Hindlimb muscle (tissue), 1 donor: Measurements from ENCODE around the gene CDC6. TPM values are rescaled to one million over a fixed set of nuclear protein-coding genes. Genes with fewer than 3 reads are reported as not detected.
A peak's percentile ranks its signal among the peaks of the same experiment; 100 is the strongest.

Experiments
- DNase-seq: peaks from one replicate; pipeline ENCODE4 v3.0.0-alpha.2; 2013
- polyA plus RNA-seq: library from polyadenylated mRNA; unstranded; fragments of 120-200 nt; gene quantifications from one replicate; pipeline ENCODE4 v1.2.1, GENCODE V29; 2013; ENCODE audit not compliant: insufficient read length

Gene CDC6, protein sequence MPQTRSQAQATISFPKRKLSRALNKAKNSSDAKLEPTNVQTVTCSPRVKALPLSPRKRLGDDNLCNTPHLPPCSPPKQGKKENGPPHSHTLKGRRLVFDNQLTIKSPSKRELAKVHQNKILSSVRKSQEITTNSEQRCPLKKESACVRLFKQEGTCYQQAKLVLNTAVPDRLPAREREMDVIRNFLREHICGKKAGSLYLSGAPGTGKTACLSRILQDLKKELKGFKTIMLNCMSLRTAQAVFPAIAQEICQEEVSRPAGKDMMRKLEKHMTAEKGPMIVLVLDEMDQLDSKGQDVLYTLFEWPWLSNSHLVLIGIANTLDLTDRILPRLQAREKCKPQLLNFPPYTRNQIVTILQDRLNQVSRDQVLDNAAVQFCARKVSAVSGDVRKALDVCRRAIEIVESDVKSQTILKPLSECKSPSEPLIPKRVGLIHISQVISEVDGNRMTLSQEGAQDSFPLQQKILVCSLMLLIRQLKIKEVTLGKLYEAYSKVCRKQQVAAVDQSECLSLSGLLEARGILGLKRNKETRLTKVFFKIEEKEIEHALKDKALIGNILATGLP
- polyA plus RNA-seq = 10.8 TPM

DNA sequence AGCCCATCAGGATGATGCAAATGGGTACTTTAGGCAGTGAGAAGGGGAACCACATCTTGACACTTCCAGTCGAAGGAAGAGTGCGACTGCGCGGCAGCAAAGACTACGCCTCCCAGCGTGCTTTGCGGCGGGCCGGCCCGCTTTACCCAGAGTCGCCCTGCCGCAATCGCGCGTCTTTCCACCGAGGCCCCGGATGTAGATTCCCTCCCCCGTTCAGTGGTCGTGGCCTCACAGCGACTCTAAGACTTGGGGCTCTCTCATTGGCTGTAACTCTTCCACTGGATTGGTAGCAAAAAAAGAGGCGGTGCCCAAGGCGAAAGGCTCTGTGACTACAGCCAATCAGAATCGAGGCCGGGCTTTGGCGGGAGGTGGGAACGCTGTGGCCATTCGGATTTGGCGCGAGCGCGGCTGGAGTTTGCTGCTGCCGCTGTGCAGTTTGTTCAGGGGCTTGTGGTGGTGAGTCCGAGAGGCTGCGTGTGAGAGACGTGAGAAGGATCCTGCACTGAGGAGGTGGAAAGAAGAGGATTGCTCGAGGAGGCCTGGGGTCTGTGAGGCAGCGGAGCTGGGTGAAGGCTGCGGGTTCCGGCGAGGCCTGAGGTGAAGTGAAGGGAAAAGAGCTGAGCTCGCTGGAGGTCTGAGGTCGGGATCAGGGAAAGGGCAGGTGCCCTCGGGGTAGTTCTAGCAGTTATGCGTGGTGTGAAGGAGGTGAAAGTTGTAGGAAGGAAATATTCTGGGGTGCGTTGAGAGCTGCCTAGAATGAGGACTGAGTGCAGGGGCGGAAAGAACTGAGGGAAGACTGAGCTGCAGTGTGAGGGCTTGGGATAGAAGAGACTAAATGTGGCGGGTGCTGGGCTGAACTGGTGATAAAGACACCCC is at the start of gene CDC6:
Gene CDC6 (plus strand): TSS at position 386 of the 876 bp plus-strand sequence. CDS start 1,542 bp downstream, outside the sequence.
- DNase-seq = peak; percentile 100

DNA sequence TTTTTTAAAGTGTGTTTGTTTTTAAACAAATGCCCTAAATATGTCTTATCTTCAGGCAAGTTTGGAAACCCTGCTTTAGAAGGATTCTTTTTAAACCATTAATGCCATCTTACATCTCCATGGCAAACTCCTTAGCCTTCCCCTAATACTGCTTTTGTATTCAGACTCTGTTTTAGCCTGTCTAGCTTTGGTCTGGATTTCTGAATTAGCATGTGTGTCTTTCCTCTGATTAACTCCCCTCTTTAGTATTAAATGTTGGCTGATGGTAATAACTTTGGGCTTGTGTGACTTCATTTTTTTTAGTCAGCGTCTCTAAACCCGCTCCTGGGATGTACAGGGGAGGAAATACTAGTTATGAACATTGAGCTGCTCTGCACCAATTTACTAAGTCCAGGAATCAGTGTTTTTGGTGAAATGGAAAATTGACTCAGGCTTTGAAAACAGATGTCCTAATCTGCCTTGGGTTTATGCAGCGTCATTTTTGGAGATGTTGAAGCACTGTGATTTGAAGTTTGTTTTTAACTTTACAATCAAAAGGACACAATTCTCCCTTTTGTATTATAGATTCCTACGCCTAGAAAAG is 46.3 kb upstream of the CDC6 start:
- DNase-seq = no peak

DNA sequence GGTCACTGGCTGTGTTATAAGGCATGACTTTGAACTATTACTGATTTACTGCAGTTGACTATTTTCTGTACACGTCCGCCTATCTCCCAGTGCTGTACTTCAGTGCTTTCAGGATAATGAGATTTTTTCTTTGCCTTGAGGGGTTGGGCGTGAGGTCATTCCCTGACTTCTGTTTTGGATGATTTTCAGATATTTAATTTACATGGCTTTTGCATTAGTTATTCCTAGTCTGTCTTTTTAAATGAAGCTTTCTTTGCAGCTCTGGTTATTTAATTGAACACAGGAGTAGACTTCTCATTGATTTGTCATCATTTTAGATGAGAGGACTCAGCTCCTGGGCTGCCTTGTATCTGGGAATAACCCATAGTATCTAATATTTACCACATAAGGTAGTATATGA is 44.9 kb upstream of the CDC6 start:
- DNase-seq = no peak

DNA sequence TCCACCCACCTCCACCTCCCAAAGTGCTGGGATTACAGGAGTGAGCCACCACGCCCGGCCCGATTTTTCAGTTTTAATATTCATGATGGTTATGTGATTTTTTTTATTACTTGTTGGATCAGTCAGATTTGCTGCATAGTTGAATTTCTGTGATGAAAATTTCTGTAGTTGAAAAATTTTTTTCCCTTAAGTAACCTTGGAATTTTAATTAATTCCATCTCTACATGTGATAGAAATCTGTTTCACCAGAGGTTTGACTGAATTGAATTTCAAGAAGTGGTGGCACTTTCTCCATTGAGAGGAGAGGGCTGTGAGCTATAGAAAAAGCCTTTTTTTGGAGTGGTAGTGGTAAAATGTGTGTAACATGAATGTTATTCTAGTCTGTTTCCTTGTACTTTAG is 43.9 kb upstream of the CDC6 start:
- no peak for DNase-seq

DNA sequence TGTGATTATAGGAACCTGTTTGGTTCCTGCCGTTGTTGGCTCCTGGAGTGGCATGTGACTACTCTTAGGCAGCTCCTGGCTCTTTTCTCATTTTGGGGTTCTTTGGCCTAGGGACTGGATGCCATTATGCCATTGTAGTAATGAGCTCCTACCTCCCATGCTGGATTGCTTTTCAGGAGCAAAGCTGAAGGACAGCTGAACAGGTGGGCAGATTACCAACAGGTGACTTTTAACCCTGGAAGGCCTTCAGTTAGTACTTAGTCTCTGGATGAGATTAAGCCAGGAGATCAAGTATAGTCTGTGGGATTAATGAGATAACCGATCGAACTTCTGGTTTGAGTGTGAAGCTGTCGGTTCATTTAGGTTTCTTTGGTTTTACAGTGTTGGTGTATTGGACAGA is 43.4 kb upstream of the CDC6 start:
- DNase-seq = no peak

DNA sequence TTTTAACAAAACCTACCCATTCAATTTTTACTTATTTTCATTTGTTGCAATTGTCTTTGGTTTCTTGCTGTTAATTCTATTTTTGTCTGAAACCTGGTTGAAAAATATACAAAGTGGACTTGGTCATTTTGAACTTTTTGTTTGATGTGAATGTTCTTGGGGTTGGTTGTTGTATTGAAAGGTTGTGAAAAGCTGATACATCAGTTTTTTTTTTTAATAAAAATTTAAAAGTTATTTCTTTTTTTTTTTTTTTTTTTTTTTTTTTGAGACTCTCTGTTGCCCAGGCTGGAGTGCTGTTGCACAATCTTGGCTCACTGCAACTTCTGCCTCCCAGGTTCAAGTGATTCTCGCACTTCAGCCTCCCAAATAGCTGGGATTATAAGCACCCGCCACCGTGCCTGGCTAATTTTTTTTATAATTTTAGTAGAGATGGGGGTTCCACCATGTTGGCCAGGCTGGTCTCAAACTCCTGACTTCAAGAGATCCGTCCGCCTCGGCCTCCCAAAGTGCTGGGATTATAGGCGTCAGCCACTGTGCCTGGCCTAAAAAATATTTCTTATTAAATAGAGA is 39.7 kb upstream of the CDC6 start:
- DNase-seq = no peak

DNA sequence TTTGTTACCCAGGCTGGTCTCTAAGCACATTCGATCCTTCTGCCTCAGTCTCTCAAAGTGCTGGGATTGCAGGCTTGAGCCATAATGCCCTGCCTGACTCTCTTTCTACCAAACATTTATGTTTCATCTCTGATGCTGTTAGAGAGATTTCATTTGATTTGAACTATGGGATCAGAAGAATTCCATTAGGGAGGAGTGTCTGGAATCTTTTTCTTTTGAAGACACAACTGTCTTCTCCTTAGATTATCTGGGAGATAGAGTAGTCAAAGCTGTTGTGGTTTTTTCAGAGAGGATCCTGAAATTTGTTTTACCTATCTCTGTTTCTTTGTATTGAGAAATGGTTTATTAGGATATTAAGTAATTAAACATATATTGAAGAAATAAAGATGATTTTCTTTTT is 39.2 kb upstream of the CDC6 start:
- DNase-seq = no peak

DNA sequence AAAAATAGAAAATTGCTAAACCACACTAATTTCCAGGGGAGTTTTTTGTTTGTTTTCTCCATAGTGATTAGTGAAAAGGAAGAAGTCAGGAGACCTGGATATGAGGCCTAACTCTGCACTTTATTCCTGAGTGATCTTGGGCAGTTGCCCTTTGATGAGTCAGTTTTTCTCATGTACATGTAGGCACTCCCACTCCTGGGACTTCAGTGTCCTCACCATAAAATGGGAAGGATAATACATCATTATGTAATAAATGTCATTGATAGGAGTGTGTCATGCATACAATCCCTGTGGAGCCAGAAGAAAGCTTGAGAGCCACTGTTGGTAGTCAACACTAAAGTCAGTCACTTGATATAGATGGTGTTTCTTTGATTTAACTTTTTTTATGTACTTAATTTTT is 36.1 kb upstream of the CDC6 start:
- DNase-seq = peak; percentile 53

DNA sequence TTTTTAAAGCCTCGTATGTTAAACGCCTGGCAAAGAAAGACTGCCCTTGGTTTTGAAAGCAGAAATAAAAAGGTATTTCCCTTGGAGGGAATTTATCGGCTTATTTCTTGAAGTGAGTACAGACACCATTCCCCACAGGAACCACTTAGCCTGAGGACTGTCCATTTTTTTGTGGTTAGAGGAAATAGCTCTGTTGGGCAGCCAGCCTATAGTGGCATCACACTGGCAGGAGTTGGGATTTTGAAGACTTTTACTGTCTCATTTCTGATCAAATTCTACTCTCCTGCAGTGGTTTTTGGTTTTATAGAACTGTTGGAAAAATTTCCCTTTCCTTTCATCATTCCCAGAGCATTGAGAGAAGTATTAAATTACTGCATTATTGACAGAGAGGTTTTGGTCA is 34.1 kb upstream of the CDC6 start:
- no peak for DNase-seq

DNA sequence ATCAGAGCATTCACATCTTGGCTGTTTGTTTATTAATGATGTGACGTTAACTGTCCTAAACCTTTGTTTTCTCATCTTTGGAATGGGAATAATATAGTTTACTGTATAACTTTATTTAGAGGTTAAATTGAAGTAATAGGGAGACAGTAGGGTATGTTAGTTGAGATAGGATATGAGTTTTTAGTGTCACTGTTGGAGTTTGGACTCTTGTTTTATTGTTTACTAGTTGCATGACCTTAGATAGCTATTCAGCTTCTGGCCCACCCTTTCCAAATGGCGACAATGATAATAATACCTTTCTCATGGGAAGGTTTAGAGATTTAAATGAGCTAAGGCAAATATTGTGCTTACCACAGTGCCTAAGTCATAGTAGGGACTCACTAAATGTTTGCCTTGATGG is 28.2 kb upstream of the CDC6 start:
- no peak for DNase-seq

DNA sequence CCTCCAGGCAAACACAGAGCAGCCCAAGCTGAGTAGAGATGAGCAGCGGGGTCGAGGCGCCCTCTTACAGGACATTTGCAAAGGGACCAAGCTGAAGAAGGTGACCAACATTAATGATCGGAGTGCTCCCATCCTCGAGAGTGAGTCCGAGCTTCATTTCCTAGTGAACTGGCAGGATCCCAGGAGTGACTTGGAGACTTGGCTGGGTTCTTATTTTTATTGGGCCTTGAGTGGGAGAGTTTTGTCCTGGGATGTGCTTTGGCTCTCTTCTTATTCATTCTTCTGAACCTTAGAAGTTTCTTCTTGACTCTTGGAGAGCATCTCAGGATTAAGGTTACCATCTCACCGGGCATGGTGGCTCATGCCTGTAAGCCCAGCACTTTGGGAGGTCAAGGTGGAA is 27.2 kb upstream of the CDC6 start:
- DNase-seq = no peak

DNA sequence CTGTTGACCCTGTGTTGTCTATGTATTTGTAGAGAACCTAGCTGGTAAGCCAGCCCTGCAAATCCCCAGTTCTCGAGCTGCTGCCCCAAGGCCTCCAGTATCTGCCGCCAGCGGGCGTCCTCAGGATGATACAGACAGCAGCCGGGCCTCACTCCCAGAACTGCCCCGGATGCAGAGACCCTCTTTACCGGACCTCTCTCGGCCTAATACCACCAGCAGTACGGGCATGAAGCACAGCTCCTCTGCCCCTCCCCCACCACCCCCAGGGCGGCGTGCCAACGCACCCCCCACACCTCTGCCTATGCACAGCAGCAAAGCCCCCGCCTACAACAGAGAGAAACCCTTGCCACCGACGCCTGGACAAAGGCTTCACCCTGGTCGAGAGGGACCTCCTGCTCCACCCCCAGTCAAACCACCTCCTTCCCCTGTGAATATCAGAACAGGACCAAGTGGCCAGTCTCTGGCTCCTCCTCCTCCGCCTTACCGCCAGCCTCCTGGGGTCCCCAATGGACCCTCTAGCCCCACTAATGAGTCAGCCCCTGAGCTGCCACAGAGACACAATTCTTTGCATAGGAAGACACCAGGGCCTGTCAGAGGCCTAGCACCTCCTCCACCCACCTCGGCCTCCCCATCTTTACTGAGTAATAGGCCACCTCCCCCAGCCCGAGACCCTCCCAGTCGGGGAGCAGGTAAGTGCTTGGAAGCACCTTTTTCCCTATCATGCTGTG is 23.1 kb upstream of the CDC6 start:
- DNase-seq = no peak

DNA sequence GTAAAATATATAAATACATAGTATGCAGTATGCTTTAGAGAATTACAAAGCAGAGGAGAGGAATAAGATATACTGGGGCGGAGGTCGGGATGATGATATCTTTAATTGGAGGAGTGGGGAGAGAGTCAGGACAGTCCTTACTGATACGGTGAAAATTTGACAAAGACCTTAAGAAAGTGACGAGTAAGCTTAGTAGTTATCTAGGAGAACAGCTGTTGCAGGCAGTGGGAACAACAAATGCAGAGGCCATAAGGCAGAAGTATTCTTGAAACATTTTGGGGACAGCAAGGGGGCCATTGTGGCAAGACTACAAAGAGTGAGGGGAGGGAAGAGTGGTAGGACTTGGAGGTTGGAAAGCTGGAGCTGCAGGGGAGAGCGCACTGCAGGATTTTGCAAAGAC is 22.3 kb upstream of the CDC6 start:
- no peak for DNase-seq

DNA sequence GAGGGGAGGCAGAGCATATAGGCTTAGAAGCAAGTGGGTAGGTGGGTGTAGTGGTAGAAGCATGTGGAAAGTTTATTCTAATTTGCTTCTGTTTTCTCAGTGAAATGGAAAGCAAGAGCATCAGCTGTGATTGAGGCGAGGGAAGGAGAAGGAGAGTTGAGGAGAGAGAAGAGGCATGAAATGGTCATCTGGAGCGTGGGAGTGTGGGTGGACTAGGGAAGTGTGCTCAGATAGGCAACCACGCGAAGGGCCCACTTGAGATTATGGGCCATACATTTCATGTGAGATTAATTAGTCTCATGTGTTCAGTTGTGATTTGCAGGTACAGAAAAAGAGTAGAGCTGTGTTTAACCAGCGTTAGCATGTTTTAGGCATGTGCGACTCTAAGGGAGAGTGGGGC is 20.8 kb upstream of the CDC6 start:
- DNase-seq = no peak

DNA sequence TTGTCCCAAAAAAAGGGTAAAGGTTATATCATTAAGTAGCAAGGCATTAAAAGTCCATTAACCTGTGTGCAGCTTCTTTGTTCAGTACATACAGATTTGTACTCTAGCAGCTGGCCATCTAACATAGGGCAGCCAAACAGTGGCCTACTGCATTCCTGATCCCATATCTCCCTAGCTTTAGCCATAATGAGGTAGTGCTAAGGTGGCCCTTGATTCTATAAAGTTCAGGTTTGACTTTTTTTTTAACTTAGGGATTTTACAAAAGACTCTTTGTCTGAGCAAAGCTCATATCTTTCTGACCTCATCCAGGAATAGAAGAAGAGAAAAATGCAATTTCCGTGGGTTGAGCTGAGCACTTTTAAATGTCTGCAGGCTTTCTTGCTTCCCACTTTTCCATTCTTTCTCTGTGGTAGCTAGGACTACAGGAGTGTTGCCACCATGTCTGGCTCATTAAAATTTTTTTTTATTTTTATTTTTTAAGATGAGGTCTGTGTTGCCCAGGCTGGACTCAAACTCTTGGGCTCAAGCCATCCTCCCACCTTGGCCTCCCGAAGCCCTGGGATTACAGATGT is 19.5 kb upstream of the CDC6 start:
- DNase-seq = no peak

DNA sequence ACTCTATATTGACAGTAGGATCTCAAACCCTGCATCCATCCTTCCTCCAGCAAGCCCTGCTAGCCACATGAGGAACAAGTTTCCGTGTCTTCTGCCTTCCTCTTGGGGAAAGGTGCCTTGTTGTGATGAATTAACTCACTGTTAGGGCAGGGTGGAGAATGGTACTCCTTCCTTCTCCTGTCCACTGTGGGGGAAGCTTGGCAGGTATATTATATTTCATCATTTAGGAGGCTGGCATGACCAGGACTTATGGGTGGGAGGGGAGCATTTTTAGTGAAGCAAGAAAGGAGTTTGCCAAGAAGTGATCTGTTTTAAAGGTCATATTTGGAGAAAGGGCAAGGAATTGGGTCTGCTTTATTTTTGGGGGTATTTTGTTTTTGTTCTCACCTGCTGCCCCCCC is 9.3 kb upstream of the CDC6 start:
- DNase-seq = no peak

DNA sequence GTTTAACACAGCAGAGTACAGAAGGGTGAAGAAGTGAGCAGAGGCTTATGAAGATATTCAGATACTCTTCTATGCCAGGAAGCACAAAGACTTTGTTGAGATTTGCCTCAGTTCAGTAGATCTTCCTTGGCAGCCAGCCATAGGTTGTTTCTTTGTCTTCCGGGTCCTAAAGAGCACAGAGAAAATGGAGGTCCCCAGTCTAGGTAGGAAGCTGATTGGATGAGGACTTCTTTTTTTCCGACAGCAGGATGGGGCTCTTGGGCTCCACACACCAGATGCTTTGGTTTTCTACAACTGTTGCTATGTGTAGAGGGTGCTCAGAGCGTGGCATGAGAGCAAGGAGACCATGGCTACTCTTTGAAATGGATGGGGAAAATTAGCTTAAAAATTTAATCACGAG is 8.3 kb upstream of the CDC6 start:
- no peak for DNase-seq

DNA sequence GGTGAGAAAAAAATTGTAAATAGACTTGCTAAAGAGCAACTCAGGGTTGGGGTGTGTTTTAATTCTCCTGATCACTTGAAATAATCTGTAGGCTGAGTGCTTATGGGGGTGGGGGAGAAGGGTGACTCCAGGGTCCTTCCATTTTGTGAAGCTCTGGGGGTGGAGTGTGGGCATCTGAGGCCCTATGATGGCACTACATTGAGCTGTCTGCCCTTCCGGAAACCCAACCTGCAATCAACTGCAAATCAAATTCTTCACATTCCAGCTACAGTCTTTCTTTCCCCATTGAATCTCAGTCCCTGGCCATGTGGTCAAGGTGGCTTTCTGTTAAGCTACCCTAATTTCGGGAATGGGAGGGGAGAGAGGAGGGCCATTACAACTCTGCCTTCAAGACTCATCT is 6.0 kb upstream of the CDC6 start:
- no peak for DNase-seq

DNA sequence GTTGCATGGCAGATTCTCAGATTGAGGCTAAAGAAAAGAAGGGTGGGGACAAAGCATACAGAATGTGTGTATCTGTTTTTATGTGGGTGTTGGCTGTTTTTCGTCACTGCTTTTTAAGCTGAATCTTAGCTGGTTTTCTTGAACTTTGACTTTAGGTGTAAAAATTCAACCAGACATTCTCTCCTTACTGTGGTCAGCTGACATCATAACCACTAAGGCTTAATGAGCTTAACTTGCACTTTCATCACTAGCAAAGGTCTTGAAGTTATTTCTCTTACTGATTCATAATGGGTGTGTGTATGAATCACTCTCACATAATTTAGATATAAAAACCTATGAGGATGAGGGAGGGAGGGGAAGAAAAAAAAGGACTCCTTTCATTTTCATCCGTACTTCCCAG is 4.0 kb upstream of the CDC6 start:
- no peak for DNase-seq

DNA sequence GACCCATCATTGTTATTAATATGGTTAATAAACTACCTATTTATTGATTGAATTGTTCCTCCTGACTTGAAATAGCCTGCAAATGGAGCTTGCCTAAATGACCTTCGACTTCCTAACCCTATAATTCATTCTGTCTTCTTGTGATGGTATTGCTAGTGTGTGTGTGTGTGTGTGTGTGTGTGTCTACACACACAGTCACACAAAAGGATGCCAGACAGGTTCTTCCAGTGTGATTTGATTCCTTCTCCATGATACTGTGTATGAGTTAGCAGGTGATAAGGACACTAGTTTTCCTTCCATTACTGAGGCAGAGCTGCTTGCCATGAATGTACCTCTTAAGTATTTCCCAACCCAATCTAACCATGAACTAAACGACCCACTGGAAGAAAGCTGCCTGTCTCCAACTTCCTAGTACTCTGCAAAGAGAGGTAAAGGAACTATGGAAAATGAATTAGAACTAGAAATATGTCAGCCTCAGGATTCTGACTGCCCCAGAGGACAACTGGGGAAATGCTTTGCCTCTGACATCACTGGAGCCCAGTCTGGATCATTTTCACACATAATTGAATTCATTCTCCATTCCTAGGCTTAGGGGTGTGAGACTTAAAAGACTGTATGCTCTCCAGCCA is 3.5 kb upstream of the CDC6 start:
- DNase-seq = peak; percentile 65

DNA sequence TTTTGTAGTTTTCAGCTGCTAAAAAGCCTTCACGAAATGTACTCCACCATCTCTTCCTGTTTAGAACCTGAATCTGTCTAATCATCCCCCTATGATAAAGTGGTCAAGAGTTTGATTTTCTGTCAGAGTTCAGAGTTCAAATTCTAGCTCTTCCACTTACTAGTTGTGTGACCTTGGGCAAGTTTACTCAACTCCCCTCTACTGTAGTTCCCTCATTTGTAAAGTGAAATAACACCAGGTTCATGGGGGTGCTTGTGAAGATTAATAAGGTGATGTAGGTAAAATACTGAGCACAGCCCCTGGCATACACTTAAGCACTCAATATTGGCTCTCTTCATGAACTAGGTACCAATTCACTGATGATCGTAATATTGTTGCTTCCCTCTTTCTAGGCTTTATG is 1.2 kb upstream of the CDC6 start:
- DNase-seq = no peak
